Fibroblast of skin of scalp (primary cell): Measurements from ENCODE around the gene ACCS.

ENCODE experiments used
- DNase-seq: peaks from one replicate; pipeline ENCODE4 v3.0.0-alpha.2; 2013

The ACCS gene

GRCh38 chr11:44043157-44043556 lies 22.9 kb upstream of the ACCS start:
- DNase-seq = no peak

- DNase-seq = no peak
These were observed 19.9 kb upstream of the ACCS start for GRCh38 chr11:44046182-44046581.

GRCh38 chr11:44047298-44047697 lies 18.8 kb upstream of the ACCS start:
- no peak for DNase-seq

- DNase-seq = no peak
These were observed 18.1 kb upstream of the ACCS start, which contains the start of gene ACCSL for GRCh38 chr11:44047931-44048431. Gene ACCSL, plus strand, starts transcription at chr11:44047981. Its CDS starts 56 bp downstream, at chr11:44048037.

GRCh38 chr11:44049832-44050231 lies 16.2 kb upstream of the ACCS start:
- no peak for DNase-seq

GRCh38 chr11:44051171-44051570 lies 14.9 kb upstream of the ACCS start:
- no peak for DNase-seq

- no peak for DNase-seq
These were observed 8.7 kb upstream of the ACCS start for GRCh38 chr11:44057340-44057739.

- DNase-seq = no peak
These were observed 7.8 kb upstream of the ACCS start for GRCh38 chr11:44058275-44058674.

- DNase-seq = no peak
These were observed 859 bp upstream of the ACCS start for GRCh38 chr11:44065161-44065661.

GRCh38 chr11:44066732-44067141 lies 667 bp downstream of the ACCS start:
- DNase-seq = peak; percentile 64

GRCh38 chr11:44067266-44067665 lies 1.2 kb downstream of the ACCS start:
- no peak for DNase-seq

GRCh38 chr11:44068180-44068579 lies 2.1 kb downstream of the ACCS start:
- DNase-seq = no peak

- DNase-seq = no peak
These were observed 5.1 kb downstream of the ACCS start for GRCh38 chr11:44071157-44071556.

- DNase-seq = no peak
These were observed 6.9 kb downstream of the ACCS start for GRCh38 chr11:44072757-44073658.

- DNase-seq = no peak
These were observed 12.7 kb downstream of the ACCS start for GRCh38 chr11:44078794-44079193.

- no peak for DNase-seq
These were observed 13.3 kb downstream of the ACCS start for GRCh38 chr11:44079376-44079775.

- DNase-seq = no peak
These were observed 14.9 kb downstream of the ACCS start for GRCh38 chr11:44080951-44081350.

GRCh38 chr11:44082645-44083044 lies 16.6 kb downstream of the ACCS start:
- no peak for DNase-seq

- no peak for DNase-seq
These were observed 17.4 kb downstream of the ACCS start for GRCh38 chr11:44083433-44083832.

GRCh38 chr11:44083906-44084305 lies 17.8 kb downstream of the ACCS start:
- DNase-seq = no peak

GRCh38 chr11:44085330-44085729 lies 19.3 kb downstream of the ACCS start:
- DNase-seq = no peak

- DNase-seq = no peak
These were observed 22.3 kb downstream of the ACCS start for GRCh38 chr11:44088377-44088776.

- DNase-seq = no peak
These were observed 22.8 kb downstream of the ACCS start for GRCh38 chr11:44088871-44089270.

- DNase-seq = no peak
These were observed 24.5 kb downstream of the ACCS start for GRCh38 chr11:44090539-44090938.
